Colonic mucosa (tissue), 4 donors: ENCODE results near the gene TACC2. TPM values are rescaled to one million over a fixed set of nuclear protein-coding genes. Genes with fewer than 3 reads are reported as not detected.
A peak's percentile ranks its signal among the peaks of the same experiment; 100 is the strongest.
"Not testable (repeated sequence)": the region's sequence is repeated elsewhere in the genome, so short reads cannot be mapped to it uniquely, and the experiment has no call there.

ENCODE experiments used
- DNase-seq: peaks from one replicate; pipeline ENCODE4 v3.0.0-alpha.2; 2020
- H3K27ac ChIP-seq: fragments of 200-600 bp; one replicate; pipeline ENCODE4 v1.8.0; 2021
- H3K27me3 ChIP-seq: fragments of 200-600 bp; one replicate; pipeline ENCODE4 v1.8.0; 2021
- H3K36me3 ChIP-seq: fragments of 200-600 bp; one replicate; pipeline ENCODE4 v1.8.0; 2021
- H3K4me1 ChIP-seq: fragments of 200-600 bp; one replicate; pipeline ENCODE4 v1.8.0; 2021; ENCODE audit warnings: mild to moderate bottlenecking
- H3K4me3 ChIP-seq: fragments of 200-600 bp; one replicate; pipeline ENCODE4 v1.8.0; 2021
- H3K9ac ChIP-seq, 2 donors: one replicate each; pipeline ENCODE4 v1.7.0; 2013; ENCODE audit warnings: control low read depth in 2 of 2, low read depth in 2 of 2, low read length in 2 of 2
- H3K9me3 ChIP-seq: fragments of 200-600 bp; one replicate; pipeline ENCODE4 v1.8.0; 2021
- intact Hi-C: fragments of 100-400 bp; cut with DNase I; formaldehyde crosslinking; loops from one replicate; pipeline ENCODE4 v1.14.1; 2022
- total RNA-seq, 2 donors: library from RNA; stranded (reverse); fragmentation: NEBNext Ultra II Directional in 1 of 2; extraction: Animal tissue kit (Norgen Biotek cat#: 25700) in 1 of 2; gene quantifications; one replicate each; pipeline ENCODE4 v1.2.1, GENCODE V29; 2021
- TF ChIP-seq, protein P1 (sequence below): fragments of 200-600 bp; IDR thresholded peaks from one replicate; pipeline ENCODE4 v1.8.0; 2022; ENCODE audit warnings: antibody characterized with exemption, mild to moderate bottlenecking
- donor health status: healthy.
- donor health status: DM: no; HTN: no; CAD: no.
- donor health status: DM: no; HTN: no; CAD: no.

Gene TACC2
- total RNA-seq, 2 donors from 2014 or later = 90.0 to 93.2 TPM

DNA sequence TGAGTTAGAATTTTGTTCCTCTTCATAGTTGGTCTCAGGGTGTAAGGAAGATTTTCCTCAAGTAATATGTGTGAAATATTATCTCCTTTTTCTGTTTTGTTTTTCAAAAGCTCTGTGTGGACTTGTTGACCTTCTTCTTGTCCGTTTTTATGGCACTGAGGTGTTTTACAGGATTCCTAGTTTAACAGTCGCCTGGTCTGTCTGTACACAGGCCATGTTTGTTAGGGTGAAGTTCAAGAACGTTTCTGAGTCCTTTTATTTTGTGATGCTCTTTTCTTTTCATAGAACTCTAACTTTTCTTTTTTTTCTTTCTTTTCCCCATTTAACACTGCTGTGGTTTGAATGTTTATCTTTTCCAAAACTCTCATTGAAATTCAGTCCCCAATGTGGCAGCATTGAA, 18.5 kb downstream of the TACC2 start:
- TF ChIP-seq, protein P1, sequence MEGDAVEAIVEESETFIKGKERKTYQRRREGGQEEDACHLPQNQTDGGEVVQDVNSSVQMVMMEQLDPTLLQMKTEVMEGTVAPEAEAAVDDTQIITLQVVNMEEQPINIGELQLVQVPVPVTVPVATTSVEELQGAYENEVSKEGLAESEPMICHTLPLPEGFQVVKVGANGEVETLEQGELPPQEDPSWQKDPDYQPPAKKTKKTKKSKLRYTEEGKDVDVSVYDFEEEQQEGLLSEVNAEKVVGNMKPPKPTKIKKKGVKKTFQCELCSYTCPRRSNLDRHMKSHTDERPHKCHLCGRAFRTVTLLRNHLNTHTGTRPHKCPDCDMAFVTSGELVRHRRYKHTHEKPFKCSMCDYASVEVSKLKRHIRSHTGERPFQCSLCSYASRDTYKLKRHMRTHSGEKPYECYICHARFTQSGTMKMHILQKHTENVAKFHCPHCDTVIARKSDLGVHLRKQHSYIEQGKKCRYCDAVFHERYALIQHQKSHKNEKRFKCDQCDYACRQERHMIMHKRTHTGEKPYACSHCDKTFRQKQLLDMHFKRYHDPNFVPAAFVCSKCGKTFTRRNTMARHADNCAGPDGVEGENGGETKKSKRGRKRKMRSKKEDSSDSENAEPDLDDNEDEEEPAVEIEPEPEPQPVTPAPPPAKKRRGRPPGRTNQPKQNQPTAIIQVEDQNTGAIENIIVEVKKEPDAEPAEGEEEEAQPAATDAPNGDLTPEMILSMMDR = no peak
- H3K27ac ChIP-seq = no peak overlapping the region
- H3K27me3 ChIP-seq = no peaks in the 10 kb centered on the region
- intact Hi-C loops = no loop called here
- H3K4me3 ChIP-seq = no peak overlapping the region
- no peak for DNase-seq
- no peaks in the 10 kb centered on the region for H3K4me1 ChIP-seq
- H3K9ac ChIP-seq = no peak overlapping the region
- no peaks in the 10 kb centered on the region for H3K36me3 ChIP-seq
- no peaks in the 10 kb centered on the region for H3K9me3 ChIP-seq

DNA sequence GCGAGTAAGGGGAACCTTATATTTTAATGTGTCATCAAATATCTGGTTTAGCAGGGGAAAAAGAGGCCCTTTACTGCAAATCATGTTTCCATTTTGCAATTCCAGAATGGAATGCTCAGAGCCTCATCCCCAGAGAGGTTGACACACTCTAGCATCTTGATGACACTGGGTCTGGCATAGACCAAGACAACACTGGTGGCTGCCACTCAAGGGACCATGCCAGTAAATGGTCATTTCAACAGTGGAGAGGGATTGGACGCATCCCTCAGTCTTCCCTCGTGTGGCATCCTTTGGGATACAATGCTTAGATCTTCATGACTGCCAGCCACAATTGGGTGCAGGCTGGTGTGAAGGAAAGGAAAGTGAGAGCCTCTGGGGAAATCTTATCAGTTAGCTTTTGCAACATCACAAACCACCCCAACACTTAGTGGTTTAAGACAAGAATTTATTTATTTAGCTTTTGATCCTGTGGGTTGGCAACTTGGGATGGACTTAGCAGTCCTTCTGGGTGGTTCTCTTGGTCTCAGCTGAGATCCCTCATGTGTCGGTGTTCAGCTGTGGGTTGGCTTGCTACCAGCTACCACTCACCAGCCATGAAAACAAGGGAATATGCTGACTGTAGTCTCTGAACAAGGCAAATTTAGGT, 21.6 kb downstream of the TACC2 start:
- TF ChIP-seq, protein P1 = no peak
- no peaks in the 10 kb centered on the region for H3K36me3 ChIP-seq
- no peaks in the 10 kb centered on the region for H3K4me1 ChIP-seq
- H3K9me3 ChIP-seq = no peaks in the 10 kb centered on the region
- H3K27ac ChIP-seq = no peak overlapping the region
- no peaks in the 10 kb centered on the region for H3K27me3 ChIP-seq
- no peak overlapping the region for H3K9ac ChIP-seq
- H3K4me3 ChIP-seq = no peak overlapping the region
- DNase-seq = no peak
- intact Hi-C loops = no loop called here

DNA sequence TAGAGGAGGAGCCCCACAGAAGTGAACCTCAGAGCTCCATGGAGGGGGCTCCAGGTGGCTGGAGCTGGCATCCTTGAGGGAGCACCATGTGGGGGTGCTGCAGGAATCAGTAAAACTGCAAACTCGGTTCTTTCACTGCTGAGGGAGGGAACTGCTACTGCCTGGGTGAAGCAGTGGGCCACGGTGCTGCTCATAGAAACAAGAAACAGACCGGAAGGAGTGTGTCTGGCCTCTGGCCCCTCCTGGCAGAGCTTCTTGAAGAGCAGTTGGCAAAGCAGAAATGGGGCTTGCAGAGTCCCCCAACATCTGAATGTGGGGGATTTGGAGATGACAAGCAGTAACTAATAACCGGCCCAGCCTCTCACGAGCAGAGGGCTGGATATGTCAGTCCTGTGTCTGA, 23.8 kb downstream of the TACC2 start:
- H3K9me3 ChIP-seq = no peaks in the 10 kb centered on the region
- no peak for DNase-seq
- H3K27ac ChIP-seq = no peak overlapping the region
- H3K4me1 ChIP-seq = no peaks in the 10 kb centered on the region
- intact Hi-C loops = no loop called here
- H3K27me3 ChIP-seq = no peaks in the 10 kb centered on the region
- H3K36me3 ChIP-seq = no peaks in the 10 kb centered on the region
- H3K4me3 ChIP-seq = no peak overlapping the region
- TF ChIP-seq, protein P1 = no peak
- no peak overlapping the region for H3K9ac ChIP-seq

DNA sequence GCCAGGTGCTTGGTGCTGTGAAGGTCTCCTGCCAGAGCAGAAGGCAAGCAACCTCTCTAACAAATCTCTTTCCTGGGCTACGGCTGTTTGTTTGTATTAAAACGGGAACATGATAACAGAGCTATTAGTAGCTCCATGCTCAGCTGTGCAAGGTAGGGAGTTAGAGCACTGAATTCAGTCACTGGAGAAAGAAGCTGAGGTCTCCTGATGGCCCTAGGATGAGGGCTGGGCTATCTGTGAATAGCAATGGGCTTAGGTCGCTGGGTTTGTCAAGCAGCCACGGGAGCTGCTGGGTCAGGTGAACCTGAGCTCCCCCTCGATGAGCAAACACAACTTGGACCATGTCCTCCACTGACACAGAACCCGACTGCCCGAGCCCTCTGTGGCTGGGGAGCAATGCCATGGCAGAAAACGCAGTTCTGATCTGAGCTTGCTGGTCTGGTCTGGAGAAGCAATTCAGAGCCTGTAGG, 24.4 kb downstream of the TACC2 start:
- no peaks in the 10 kb centered on the region for H3K27me3 ChIP-seq
- TF ChIP-seq, protein P1 = no peak
- intact Hi-C loops = no loop called here
- H3K27ac ChIP-seq = no peak overlapping the region
- H3K36me3 ChIP-seq = no peaks in the 10 kb centered on the region
- DNase-seq = no peak
- no peak overlapping the region for H3K9ac ChIP-seq
- H3K9me3 ChIP-seq = no peaks in the 10 kb centered on the region
- H3K4me1 ChIP-seq = no peaks in the 10 kb centered on the region
- no peak overlapping the region for H3K4me3 ChIP-seq

DNA sequence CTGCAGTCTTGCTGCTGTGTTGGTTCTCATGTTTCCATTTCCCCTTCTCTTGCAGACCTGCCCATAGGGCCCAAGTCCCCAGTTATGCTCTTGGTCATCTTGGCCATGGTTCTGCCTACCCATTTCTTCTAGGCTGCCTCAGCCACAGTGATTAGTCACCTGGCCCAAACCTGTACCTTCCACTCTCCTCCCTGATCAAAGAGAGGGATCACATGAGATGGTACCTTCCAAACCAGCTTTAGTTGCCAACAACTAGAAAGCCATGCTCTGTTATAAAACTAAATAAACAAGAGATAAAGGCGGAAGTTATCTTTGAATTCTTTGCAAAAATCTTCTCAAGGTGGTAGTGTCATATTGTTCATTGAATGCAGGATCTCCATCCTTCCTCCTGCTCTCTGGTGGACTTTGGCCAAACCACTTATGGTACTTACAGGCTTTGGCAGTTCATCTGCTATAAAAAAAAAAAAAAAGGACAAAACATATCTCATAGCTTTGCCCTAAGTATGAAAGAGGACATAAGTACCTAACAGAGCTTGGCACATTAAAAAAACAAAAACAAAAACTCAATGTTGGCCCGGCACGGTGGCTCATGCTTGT, 25.8 kb downstream of the TACC2 start:
- Histone ChIP-seq H3K9me3 (no peaks in the 10 kb centered on the region), H3K36me3 (no peaks in the 10 kb centered on the region), H3K4me3 (no peak overlapping the region), H3K27me3 (no peaks in the 10 kb centered on the region), H3K27ac (peak overlapping the region; percentile 7), H3K4me1 (no peaks in the 10 kb centered on the region), H3K9ac (no peak overlapping the region)
- peak; percentile 63 for DNase-seq
- intact Hi-C loops = no loop called here
- TF ChIP-seq, protein P1 = no peak

DNA sequence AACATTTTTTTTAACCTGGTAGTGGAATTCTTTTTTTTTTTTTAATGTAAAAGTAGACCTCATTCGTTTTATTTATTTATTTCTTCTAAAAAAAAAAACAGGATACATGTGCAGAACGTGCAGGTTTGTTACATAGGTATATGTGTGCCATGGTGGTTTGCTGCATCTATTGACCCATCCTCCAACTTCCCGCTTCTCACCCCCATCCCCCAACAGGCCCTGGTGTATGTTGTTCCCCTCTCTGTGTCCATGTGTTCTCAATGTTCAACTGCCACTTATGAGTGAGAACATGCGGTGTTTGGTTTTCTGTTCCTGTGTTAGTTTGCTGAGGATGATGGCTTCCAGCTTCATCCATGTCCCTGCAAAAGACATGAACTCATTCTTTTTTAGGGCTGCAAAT, 29.0 kb downstream of the TACC2 start:
- DNase-seq, H3K4me1 ChIP-seq, intact Hi-C loops, H3K9ac ChIP-seq, H3K4me3 ChIP-seq, H3K9me3 ChIP-seq, H3K36me3 ChIP-seq, H3K27me3 ChIP-seq: not testable (repeated sequence)
- peak overlapping the region; percentile 90 for H3K27ac ChIP-seq
